ENCODE data around the gene DYNC1LI2. TPM values are rescaled to one million over a fixed set of nuclear protein-coding genes. Genes with fewer than 3 reads are reported as not detected.

Gene DYNC1LI2
- total and polyA plus RNA-seq, 5 donors from 2014 or later: 22.4 to 91.9 (median 25.4) TPM

DNA sequence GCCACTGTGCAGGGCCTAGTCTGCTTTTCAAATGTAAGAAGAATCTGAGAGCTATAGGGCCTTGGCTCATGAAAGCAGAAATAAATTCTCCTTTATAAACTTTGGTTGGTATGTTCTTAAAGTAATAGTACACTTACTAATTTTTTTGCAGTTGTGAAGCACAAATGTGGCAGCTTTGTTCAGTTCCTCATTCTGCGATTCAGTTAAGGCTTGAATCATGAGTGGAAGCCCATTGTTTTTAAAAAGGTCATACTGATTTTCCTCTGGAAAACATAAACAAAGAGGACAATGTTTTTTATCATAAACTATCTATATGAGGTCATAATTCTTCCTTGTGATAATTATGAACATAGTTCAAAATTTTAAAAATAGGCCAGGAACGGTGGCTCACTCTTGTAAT, 23.6 kb upstream of the DYNC1LI2 start:
- no peak for DNase-seq
- Mint-ChIP-seq H3K4me1 (no peaks in the 10 kb centered on the region), H3K9me3 (peaks cover 0 to 3% (median 0%) of the 10 kb centered on the region in 7 donors), H3K4me3 (no peak overlapping the region), H3K27ac (no peak overlapping the region), H3K36me3 (peaks cover 9% of the 10 kb centered on the region), H3K27me3 (no peaks in the 10 kb centered on the region)
- H3K27ac ChIP-seq (ENCODE audit: insufficient read depth, low read length, poor library complexity, severe bottlenecking): no peak overlapping the region
- H3K4me1 ChIP-seq (ENCODE audit: control insufficient read depth, insufficient read depth, low read length, poor library complexity, severe bottlenecking): no peaks in the 10 kb centered on the region
- H3K27me3 ChIP-seq (ENCODE audit: control insufficient read depth, insufficient read depth, low read length): no peaks in the 10 kb centered on the region
- H3K4me3 ChIP-seq (ENCODE audit: low read depth, low read length): no peak overlapping the region
- H3K36me3 ChIP-seq (ENCODE audit: control insufficient read depth, insufficient read depth, low read length): no peaks in the 10 kb centered on the region
- no peaks in the 10 kb centered on the region for H3K9me3 ChIP-seq (ENCODE audit: control insufficient read depth in 2 of 2, low read length in 2 of 2)
- no peak for ATAC-seq (ENCODE audit: low read depth in 2 of 2)

DNA sequence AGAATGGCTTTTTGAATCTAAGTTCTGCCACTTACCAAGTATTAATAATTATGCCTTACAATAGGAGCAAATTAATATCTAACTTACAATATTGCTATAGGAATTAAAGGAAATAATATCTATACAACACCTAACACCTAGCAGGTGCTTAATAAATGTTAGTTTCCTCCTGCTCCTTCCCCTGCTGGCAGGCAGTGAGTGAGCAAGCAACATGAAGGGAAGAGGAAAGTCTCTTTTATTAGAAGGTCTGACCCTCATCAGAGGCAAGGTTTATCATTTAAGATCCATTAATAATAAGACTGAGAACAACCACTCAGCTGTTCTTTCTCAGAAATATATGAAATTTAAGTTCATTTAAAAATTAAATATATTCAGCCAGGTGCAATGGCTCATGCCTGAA, 6.7 kb upstream of the DYNC1LI2 start:
- Mint-ChIP-seq H3K27ac (no peak overlapping the region), H3K4me1 (no peaks in the 10 kb centered on the region), H3K9me3 (no peaks in the 10 kb centered on the region), H3K27me3 (peaks cover 30% of the 10 kb centered on the region), H3K4me3 (no peak overlapping the region), H3K36me3 (no peaks in the 10 kb centered on the region)
- no peaks in the 10 kb centered on the region for H3K4me1 ChIP-seq (ENCODE audit: control insufficient read depth, insufficient read depth, low read length, poor library complexity, severe bottlenecking)
- no peaks in the 10 kb centered on the region for H3K36me3 ChIP-seq (ENCODE audit: control insufficient read depth, insufficient read depth, low read length)
- H3K27me3 ChIP-seq (ENCODE audit: control insufficient read depth, insufficient read depth, low read length): peaks cover 20% of the 10 kb centered on the region
- H3K27ac ChIP-seq (ENCODE audit: insufficient read depth, low read length, poor library complexity, severe bottlenecking): no peak overlapping the region
- ATAC-seq (ENCODE audit: low read depth in 2 of 2) (no peak), DNase-seq (no peak)
- H3K4me3 ChIP-seq (ENCODE audit: low read depth, low read length): no peak overlapping the region
- no peaks in the 10 kb centered on the region for H3K9me3 ChIP-seq (ENCODE audit: control insufficient read depth in 2 of 2, low read length in 2 of 2)

DNA sequence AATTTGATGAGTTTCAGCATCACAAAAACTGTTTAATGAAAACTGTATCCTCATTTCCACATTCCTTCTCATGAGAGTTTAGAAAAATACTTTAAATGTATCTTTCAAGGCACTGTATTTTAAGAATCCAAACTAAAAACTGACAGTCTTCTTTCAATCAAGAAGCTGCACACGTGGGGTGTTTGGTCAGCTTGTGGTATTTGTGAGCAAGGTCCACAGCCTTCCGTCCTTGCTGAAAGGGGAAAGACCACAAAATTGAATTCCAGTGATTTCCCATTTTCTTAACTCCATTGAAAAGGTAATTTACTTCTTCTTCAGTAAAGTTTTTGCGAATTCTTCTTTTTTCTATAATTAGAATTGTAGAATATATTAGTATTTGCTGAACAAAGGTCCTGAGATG, 3.4 kb upstream of the DYNC1LI2 start:
- Histone ChIP-seq H3K27ac (ENCODE audit: insufficient read depth, low read length, poor library complexity, severe bottlenecking) (no peak overlapping the region), H3K36me3 (ENCODE audit: control insufficient read depth, insufficient read depth, low read length) (no peaks in the 10 kb centered on the region), H3K9me3 (ENCODE audit: control insufficient read depth in 2 of 2, low read length in 2 of 2) (no peaks in the 10 kb centered on the region), H3K27me3 (ENCODE audit: control insufficient read depth, insufficient read depth, low read length) (peaks cover 20% of the 10 kb centered on the region), H3K4me3 (ENCODE audit: low read depth, low read length) (no peak overlapping the region), H3K4me1 (ENCODE audit: control insufficient read depth, insufficient read depth, low read length, poor library complexity, severe bottlenecking) (peaks cover 19% of the 10 kb centered on the region)
- Mint-ChIP-seq H3K9me3 (no peaks in the 10 kb centered on the region), H3K4me1 (peaks cover 8 to 20% (median 10%) of the 10 kb centered on the region in 4 donors), H3K27me3 (peaks cover 40% of the 10 kb centered on the region), H3K4me3 (peak overlapping the region in 1 of 4 donors; percentile 61), H3K27ac (no peak overlapping the region), H3K36me3 (peaks cover 6% of the 10 kb centered on the region)
- ATAC-seq (ENCODE audit: low read depth in 2 of 2): no peak
- no peak for DNase-seq

DNA sequence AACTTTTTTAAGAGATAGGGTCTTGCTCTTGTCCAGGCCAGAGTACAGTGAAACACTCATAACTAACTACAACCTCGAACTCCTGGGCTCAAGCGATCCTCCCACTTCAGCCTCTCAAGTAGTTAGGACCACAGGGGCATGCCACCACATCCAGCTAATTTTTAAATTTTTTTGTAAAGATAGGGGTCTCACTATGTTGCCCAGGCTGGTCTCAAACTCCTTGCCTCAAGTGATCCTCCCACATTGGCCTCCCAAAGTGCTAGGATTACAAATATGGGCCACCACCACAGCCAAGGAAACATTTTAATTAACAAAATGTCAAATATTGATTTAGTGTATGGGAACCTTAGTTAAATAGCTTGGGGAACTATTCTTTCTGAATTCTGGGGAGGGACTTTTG, 2.8 kb upstream of the DYNC1LI2 start:
- no peaks in the 10 kb centered on the region for H3K9me3 Mint-ChIP-seq
- Histone ChIP-seq H3K36me3 (ENCODE audit: control insufficient read depth, insufficient read depth, low read length) (peaks cover 3% of the 10 kb centered on the region), H3K9me3 (ENCODE audit: control insufficient read depth in 2 of 2, low read length in 2 of 2) (no peaks in the 10 kb centered on the region), H3K27ac (ENCODE audit: insufficient read depth, low read length, poor library complexity, severe bottlenecking) (no peak overlapping the region), H3K4me3 (ENCODE audit: low read depth, low read length) (no peak overlapping the region), H3K4me1 (ENCODE audit: control insufficient read depth, insufficient read depth, low read length, poor library complexity, severe bottlenecking) (peaks cover 25% of the 10 kb centered on the region), H3K27me3 (ENCODE audit: control insufficient read depth, insufficient read depth, low read length) (peaks cover 20% of the 10 kb centered on the region)
- H3K4me3 Mint-ChIP-seq: peak overlapping the region in 2 of 4 donors; percentile 42 to 74
- H3K27me3 Mint-ChIP-seq: peaks cover 37% of the 10 kb centered on the region
- peaks cover 8% of the 10 kb centered on the region for H3K36me3 Mint-ChIP-seq
- peaks cover 9 to 26% (median 16%) of the 10 kb centered on the region in 4 donors for H3K4me1 Mint-ChIP-seq
- ATAC-seq (ENCODE audit: low read depth in 2 of 2): no peak
- no peak for DNase-seq
- H3K27ac Mint-ChIP-seq: no peak overlapping the region

DNA sequence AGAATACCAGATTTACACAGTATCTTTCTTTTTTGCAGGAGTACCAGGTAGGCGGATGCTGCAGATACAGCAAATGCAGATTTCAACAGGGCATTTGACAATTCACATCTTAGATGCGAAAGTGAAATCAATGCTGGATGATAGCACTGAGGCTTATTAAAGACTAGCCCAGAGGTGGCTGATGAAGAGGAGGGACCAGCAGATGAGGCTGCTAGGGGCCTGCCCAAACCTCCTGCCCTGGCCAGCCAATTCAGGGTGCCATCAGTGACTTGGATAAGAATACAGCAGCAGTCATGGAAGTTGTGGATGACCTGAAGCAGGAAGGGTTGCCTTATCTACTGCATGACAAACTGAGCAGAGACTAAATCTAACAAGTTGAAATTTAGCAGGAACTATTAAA, 1.5 kb upstream of the DYNC1LI2 start:
- H3K36me3 Mint-ChIP-seq: peaks cover 12% of the 10 kb centered on the region
- DNase-seq (peak in 1 of 3 donors; percentile 13), ATAC-seq (ENCODE audit: low read depth in 2 of 2) (no peak)
- Histone ChIP-seq H3K27me3 (ENCODE audit: control insufficient read depth, insufficient read depth, low read length) (peaks cover 20% of the 10 kb centered on the region), H3K9me3 (ENCODE audit: control insufficient read depth in 2 of 2, low read length in 2 of 2) (no peaks in the 10 kb centered on the region), H3K36me3 (ENCODE audit: control insufficient read depth, insufficient read depth, low read length) (peaks cover 14% of the 10 kb centered on the region), H3K4me1 (ENCODE audit: control insufficient read depth, insufficient read depth, low read length, poor library complexity, severe bottlenecking) (peaks cover 28% of the 10 kb centered on the region), H3K4me3 (ENCODE audit: low read depth, low read length) (no peak overlapping the region), H3K27ac (ENCODE audit: insufficient read depth, low read length, poor library complexity, severe bottlenecking) (no peak overlapping the region)
- H3K27ac Mint-ChIP-seq: no peak overlapping the region
- H3K4me3 Mint-ChIP-seq: peak overlapping the region in 3 of 4 donors; percentile 77 to 86 (median 81)
- peaks cover 34% of the 10 kb centered on the region for H3K27me3 Mint-ChIP-seq
- no peaks in the 10 kb centered on the region for H3K9me3 Mint-ChIP-seq
- peaks cover 9 to 36% (median 26%) of the 10 kb centered on the region in 4 donors for H3K4me1 Mint-ChIP-seq

DNA sequence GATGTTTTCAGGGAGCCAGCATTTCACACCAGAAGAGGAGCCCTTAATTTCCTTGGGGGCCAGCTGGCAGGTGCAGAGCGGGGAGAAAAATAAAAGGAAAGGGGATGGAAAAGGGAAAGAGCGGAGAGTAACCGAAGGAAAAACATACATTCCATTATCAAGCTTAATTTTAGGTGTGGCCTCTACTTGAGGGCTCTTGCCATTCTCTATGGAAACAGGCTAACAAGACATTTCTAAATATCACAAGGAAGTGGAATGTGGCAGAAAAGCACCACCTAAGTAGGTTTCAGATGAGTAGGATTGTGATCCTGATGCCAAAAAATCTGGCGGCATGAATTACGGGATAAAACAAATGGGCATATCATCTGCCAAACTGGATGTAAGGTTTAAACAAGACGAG, 970 bp upstream of the DYNC1LI2 start:
- DNase-seq (no peak), ATAC-seq (ENCODE audit: low read depth in 2 of 2) (no peak)
- peak overlapping the region; percentile 77 to 86 (median 82) for H3K4me3 Mint-ChIP-seq
- H3K36me3 ChIP-seq (ENCODE audit: control insufficient read depth, insufficient read depth, low read length): peaks cover 17% of the 10 kb centered on the region
- no peak overlapping the region for H3K27ac ChIP-seq (ENCODE audit: insufficient read depth, low read length, poor library complexity, severe bottlenecking)
- H3K27ac Mint-ChIP-seq: peak overlapping the region; percentile 61 to 90 (median 76)
- H3K4me1 Mint-ChIP-seq: peaks cover 9 to 39% (median 26%) of the 10 kb centered on the region in 4 donors
- H3K27me3 Mint-ChIP-seq: peaks cover 34% of the 10 kb centered on the region
- H3K4me1 ChIP-seq (ENCODE audit: control insufficient read depth, insufficient read depth, low read length, poor library complexity, severe bottlenecking): peaks cover 28% of the 10 kb centered on the region
- H3K36me3 Mint-ChIP-seq: peaks cover 12% of the 10 kb centered on the region
- peaks cover 20% of the 10 kb centered on the region for H3K27me3 ChIP-seq (ENCODE audit: control insufficient read depth, insufficient read depth, low read length)
- H3K9me3 Mint-ChIP-seq: no peaks in the 10 kb centered on the region
- no peak overlapping the region for H3K4me3 ChIP-seq (ENCODE audit: low read depth, low read length)
- no peaks in the 10 kb centered on the region for H3K9me3 ChIP-seq (ENCODE audit: control insufficient read depth in 2 of 2, low read length in 2 of 2)

DNA sequence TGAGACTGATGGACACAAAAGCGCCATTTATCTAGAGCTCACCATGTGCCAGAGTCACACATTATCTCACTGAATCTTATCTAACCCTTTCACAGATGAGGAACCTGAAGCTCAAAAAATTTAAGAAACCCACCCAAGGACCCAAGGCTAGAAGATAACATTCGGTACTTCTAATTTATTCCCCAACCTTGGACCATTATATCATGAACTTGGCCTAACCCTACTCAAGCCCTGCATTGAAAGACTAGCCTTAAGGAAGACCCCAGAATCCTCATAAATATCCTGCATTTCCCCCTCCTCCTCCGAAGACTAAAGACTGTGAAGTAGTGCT, 548 bp upstream of the DYNC1LI2 start:
- Mint-ChIP-seq H3K4me1 (peaks cover 9 to 42% (median 27%) of the 10 kb centered on the region in 4 donors), H3K9me3 (no peaks in the 10 kb centered on the region), H3K4me3 (peak overlapping the region; percentile 77 to 86 (median 82)), H3K27ac (peak overlapping the region; percentile 61 to 90 (median 76)), H3K27me3 (peaks cover 32% of the 10 kb centered on the region), H3K36me3 (peaks cover 12% of the 10 kb centered on the region)
- ATAC-seq (ENCODE audit: low read depth in 2 of 2): no peak
- peak overlapping the region; percentile 66 for H3K27ac ChIP-seq (ENCODE audit: insufficient read depth, low read length, poor library complexity, severe bottlenecking)
- H3K4me3 ChIP-seq (ENCODE audit: low read depth, low read length): peak overlapping the region; percentile 77
- H3K4me1 ChIP-seq (ENCODE audit: control insufficient read depth, insufficient read depth, low read length, poor library complexity, severe bottlenecking): peaks cover 28% of the 10 kb centered on the region
- H3K27me3 ChIP-seq (ENCODE audit: control insufficient read depth, insufficient read depth, low read length): peaks cover 20% of the 10 kb centered on the region
- no peaks in the 10 kb centered on the region for H3K9me3 ChIP-seq (ENCODE audit: control insufficient read depth in 2 of 2, low read length in 2 of 2)
- peaks cover 20% of the 10 kb centered on the region for H3K36me3 ChIP-seq (ENCODE audit: control insufficient read depth, insufficient read depth, low read length)
- DNase-seq: no peak

DNA sequence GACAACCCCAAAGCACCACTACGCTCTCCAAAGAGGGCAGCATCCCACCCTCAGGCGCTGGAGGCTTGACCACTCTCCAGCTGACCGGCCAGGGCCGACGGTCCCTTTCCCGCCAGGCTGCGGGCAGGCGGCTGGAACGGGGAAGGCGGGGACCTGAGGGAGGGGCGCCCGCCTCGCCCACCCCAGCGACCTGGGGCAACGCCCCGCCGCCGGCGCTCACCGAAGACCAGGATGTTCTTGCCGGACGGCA, 431 bp downstream of the DYNC1LI2 start:
- H3K27me3 Mint-ChIP-seq: peaks cover 23% of the 10 kb centered on the region
- H3K4me1 ChIP-seq (ENCODE audit: control insufficient read depth, insufficient read depth, low read length, poor library complexity, severe bottlenecking): peaks cover 28% of the 10 kb centered on the region
- H3K4me3 ChIP-seq (ENCODE audit: low read depth, low read length): peak overlapping the region; percentile 93
- peaks cover 29% of the 10 kb centered on the region for H3K36me3 ChIP-seq (ENCODE audit: control insufficient read depth, insufficient read depth, low read length)
- H3K4me1 Mint-ChIP-seq: peaks cover 9 to 50% (median 35%) of the 10 kb centered on the region in 4 donors
- DNase-seq (no peak), ATAC-seq (ENCODE audit: low read depth in 2 of 2) (no peak)
- no peaks in the 10 kb centered on the region for H3K9me3 Mint-ChIP-seq
- peak overlapping the region; percentile 66 for H3K27ac ChIP-seq (ENCODE audit: insufficient read depth, low read length, poor library complexity, severe bottlenecking)
- no peaks in the 10 kb centered on the region for H3K9me3 ChIP-seq (ENCODE audit: control insufficient read depth in 2 of 2, low read length in 2 of 2)
- peak overlapping the region; percentile 77 to 97 (median 92) for H3K4me3 Mint-ChIP-seq
- peak overlapping the region; percentile 90 to 96 (median 90) for H3K27ac Mint-ChIP-seq
- H3K27me3 ChIP-seq (ENCODE audit: control insufficient read depth, insufficient read depth, low read length): peaks cover 17% of the 10 kb centered on the region
- H3K36me3 Mint-ChIP-seq: peaks cover 12% of the 10 kb centered on the region

All from CD4-positive, CD25-positive, alpha-beta regulatory T cell (primary cell).